Activated T-cell treated with anti-CD3 and anti-CD28 coated beads, Interleukin-2, amount 50 U/mL, for 4 hours (primary cell): ENCODE measurements around the gene FITM1. TPM values are rescaled to one million over a fixed set of nuclear protein-coding genes. Genes with fewer than 3 reads are reported as not detected.

Experiments used
- ATAC-seq, 2 donors: fragments of 200-7000 bp; cut with Tn5 transposase; one replicate each; pipeline ENCODE4 v1.10.0; 2021
- DNase-seq: peaks from one replicate; pipeline ENCODE4 v3.0.0-alpha.2; 2020
- H3K27me3 Mint-ChIP-seq: one replicate; pipeline ENCODE4 v1.8.0; 2021; ENCODE audit warnings: low read depth, mixed read lengths
- H3K36me3 Mint-ChIP-seq: one replicate; pipeline ENCODE4 v1.8.0; 2022; ENCODE audit warnings: mixed read lengths; ENCODE audit not compliant: insufficient read depth
- H3K4me1 Mint-ChIP-seq: one replicate; pipeline ENCODE4 v1.8.0; 2021; ENCODE audit warnings: low read depth, mixed read lengths
- H3K4me3 Mint-ChIP-seq: one replicate; pipeline ENCODE4 v1.8.0; 2021; ENCODE audit warnings: mild to moderate bottlenecking, moderate library complexity, mixed read lengths
- H3K9me3 Mint-ChIP-seq: one replicate; pipeline ENCODE4 v1.8.0; 2021; ENCODE audit warnings: mixed read lengths
- total RNA-seq, 3 donors: library from RNA; stranded (reverse); gene quantifications; one replicate each; pipeline ENCODE4 v1.2.1, GENCODE V29; 2021

The FITM1 gene
- total RNA-seq, 3 donors from 2014 or later = 0.38 to 1.3 (median 0.69) TPM

GRCh38 chr14:24164518-24164991, 34.1 kb downstream of the FITM1 start:
- Mint-ChIP-seq H3K36me3 (peaks cover 50% of the 10 kb centered on the region), H3K4me3 (peak overlapping the region; percentile 51), H3K9me3 (no peaks in the 10 kb centered on the region), H3K27me3 (no peaks in the 10 kb centered on the region), H3K4me1 (peaks cover 55% of the 10 kb centered on the region)
- ATAC-seq (no peak), DNase-seq (no peak)

GRCh38 chr14:24165785-24166184, 35.3 kb downstream of the FITM1 start:
- Mint-ChIP-seq H3K4me1 (peaks cover 48% of the 10 kb centered on the region), H3K36me3 (peaks cover 46% of the 10 kb centered on the region), H3K27me3 (no peaks in the 10 kb centered on the region), H3K4me3 (no peak overlapping the region), H3K9me3 (no peaks in the 10 kb centered on the region)
- no peak for DNase-seq
- ATAC-seq = no peak

- ATAC-seq (no peak), DNase-seq (no peak)
- no peaks in the 10 kb centered on the region for H3K9me3 Mint-ChIP-seq
- peaks cover 45% of the 10 kb centered on the region for H3K36me3 Mint-ChIP-seq
- peaks cover 43% of the 10 kb centered on the region for H3K4me1 Mint-ChIP-seq
- no peaks in the 10 kb centered on the region for H3K27me3 Mint-ChIP-seq
- no peak overlapping the region for H3K4me3 Mint-ChIP-seq
Measured at GRCh38 chr14:24167469-24168114, 37.1 kb downstream of the FITM1 start.

- Mint-ChIP-seq H3K4me3 (peak within 1 kb of the TSS; percentile 81), H3K27me3 (no peaks in the 10 kb centered on the region), H3K36me3 (peaks cover 25% of the 10 kb centered on the region), H3K9me3 (no peaks in the 10 kb centered on the region), H3K4me1 (peaks cover 20% of the 10 kb centered on the region)
- DNase-seq = peak; percentile 52
- ATAC-seq = peak; percentile 76 to 79
Measured at GRCh38 chr14:24171422-24172260, 41.2 kb downstream of the FITM1 start, which contains the start of gene REC8. TSS of gene REC8 (plus strand) at chr14:24172080. CDS start at chr14:24172553, 473 bp downstream.

GRCh38 chr14:24172261-24172860, 41.9 kb downstream of the FITM1 start:
- Mint-ChIP-seq H3K27me3 (no peaks in the 10 kb centered on the region), H3K4me3 (peak overlapping the region; percentile 81), H3K4me1 (peaks cover 19% of the 10 kb centered on the region), H3K9me3 (no peaks in the 10 kb centered on the region), H3K36me3 (peaks cover 24% of the 10 kb centered on the region)
- ATAC-seq (no peak), DNase-seq (no peak)

GRCh38 chr14:24172871-24173281, 42.4 kb downstream of the FITM1 start:
- DNase-seq (no peak), ATAC-seq (no peak)
- Mint-ChIP-seq H3K4me3 (no peak overlapping the region), H3K4me1 (peaks cover 17% of the 10 kb centered on the region), H3K9me3 (no peaks in the 10 kb centered on the region), H3K36me3 (peaks cover 20% of the 10 kb centered on the region), H3K27me3 (no peaks in the 10 kb centered on the region)

GRCh38 chr14:24176599-24176998, 46.1 kb downstream of the FITM1 start:
- peaks cover 20% of the 10 kb centered on the region for H3K36me3 Mint-ChIP-seq
- H3K9me3 Mint-ChIP-seq = no peaks in the 10 kb centered on the region
- no peaks in the 10 kb centered on the region for H3K27me3 Mint-ChIP-seq
- no peak for DNase-seq
- H3K4me1 Mint-ChIP-seq = peaks cover 10% of the 10 kb centered on the region
- no peak for ATAC-seq
- no peak overlapping the region for H3K4me3 Mint-ChIP-seq

GRCh38 chr14:24177041-24177825, 46.8 kb downstream of the FITM1 start:
- Mint-ChIP-seq H3K4me1 (peaks cover 8% of the 10 kb centered on the region), H3K36me3 (peaks cover 24% of the 10 kb centered on the region), H3K4me3 (no peak overlapping the region), H3K9me3 (no peaks in the 10 kb centered on the region), H3K27me3 (no peaks in the 10 kb centered on the region)
- no peak for ATAC-seq
- no peak for DNase-seq

GRCh38 chr14:24177891-24178290, 47.4 kb downstream of the FITM1 start:
- H3K36me3 Mint-ChIP-seq = peaks cover 29% of the 10 kb centered on the region
- peaks cover 6% of the 10 kb centered on the region for H3K4me1 Mint-ChIP-seq
- no peak overlapping the region for H3K4me3 Mint-ChIP-seq
- ATAC-seq (no peak), DNase-seq (no peak)
- H3K27me3 Mint-ChIP-seq = no peaks in the 10 kb centered on the region
- H3K9me3 Mint-ChIP-seq = no peaks in the 10 kb centered on the region

GRCh38 chr14:24178399-24179178, 48.1 kb downstream of the FITM1 start:
- H3K4me1 Mint-ChIP-seq = peaks cover 2% of the 10 kb centered on the region
- no peaks in the 10 kb centered on the region for H3K27me3 Mint-ChIP-seq
- no peak overlapping the region for H3K4me3 Mint-ChIP-seq
- no peaks in the 10 kb centered on the region for H3K9me3 Mint-ChIP-seq
- peaks cover 32% of the 10 kb centered on the region for H3K36me3 Mint-ChIP-seq
- ATAC-seq = no peak
- DNase-seq = no peak

- H3K27me3 Mint-ChIP-seq = no peaks in the 10 kb centered on the region
- peaks cover 2% of the 10 kb centered on the region for H3K4me1 Mint-ChIP-seq
- H3K9me3 Mint-ChIP-seq = no peaks in the 10 kb centered on the region
- ATAC-seq (no peak), DNase-seq (no peak)
- peaks cover 33% of the 10 kb centered on the region for H3K36me3 Mint-ChIP-seq
- no peak overlapping the region for H3K4me3 Mint-ChIP-seq
Measured at GRCh38 chr14:24179294-24179960, 49.0 kb downstream of the FITM1 start.

- H3K27me3 Mint-ChIP-seq = no peaks in the 10 kb centered on the region
- no peaks in the 10 kb centered on the region for H3K4me1 Mint-ChIP-seq
- no peaks in the 10 kb centered on the region for H3K9me3 Mint-ChIP-seq
- peaks cover 35% of the 10 kb centered on the region for H3K36me3 Mint-ChIP-seq
- DNase-seq (no peak), ATAC-seq (no peak)
- H3K4me3 Mint-ChIP-seq = no peak overlapping the region
Measured at GRCh38 chr14:24179961-24180796, 49.7 kb downstream of the FITM1 start.
